HEK293T (cell line): ENCODE measurements around the gene SUMO3.

Experiments used
- FOXM1 ChIP-seq: fragments of 450-650 bp; IDR thresholded peaks from 2 replicates; pipeline ENCODE4 v1.6.1; 2017; ENCODE audit warnings: mild to moderate bottlenecking, borderline replicate concordance
- HDGF ChIP-seq: fragments of 450-650 bp; IDR thresholded peaks from 2 replicates; pipeline ENCODE4 v1.6.1; 2017; ENCODE audit warnings: antibody characterized with exemption, borderline replicate concordance
- NFRKB ChIP-seq: fragments of 450-650 bp; IDR thresholded peaks from 2 replicates; pipeline ENCODE4 v1.6.1; 2016; ENCODE audit warnings: mild to moderate bottlenecking, moderate library complexity
- SUZ12 ChIP-seq: fragments of 450-650 bp; IDR thresholded peaks from 2 replicates; pipeline ENCODE4 v1.6.1; 2016; ENCODE audit warnings: mild to moderate bottlenecking

- TF ChIP-seq HDGF (no peak), SUZ12 (no peak), NFRKB (no peak), FOXM1 (no peak)
These were observed 4.8 kb upstream of the SUMO3 start for GRCh38 chr21:44822484-44823178.
